GM20000 (cell line): Measurements from ENCODE around the gene CARD10.

Experiments used
- DNase-seq: peaks from one replicate; pipeline ENCODE4 v3.0.0; 2012; ENCODE audit warnings: low spot score
- TF ChIP-seq, protein P1 (sequence below): IDR thresholded peaks from 2 replicates; pipeline ENCODE4 v1.5.1; 2012; ENCODE audit warnings: mild to moderate bottlenecking, control low read depth; ENCODE audit errors: extremely low read depth, missing control alignments

The CARD10 gene

DNA sequence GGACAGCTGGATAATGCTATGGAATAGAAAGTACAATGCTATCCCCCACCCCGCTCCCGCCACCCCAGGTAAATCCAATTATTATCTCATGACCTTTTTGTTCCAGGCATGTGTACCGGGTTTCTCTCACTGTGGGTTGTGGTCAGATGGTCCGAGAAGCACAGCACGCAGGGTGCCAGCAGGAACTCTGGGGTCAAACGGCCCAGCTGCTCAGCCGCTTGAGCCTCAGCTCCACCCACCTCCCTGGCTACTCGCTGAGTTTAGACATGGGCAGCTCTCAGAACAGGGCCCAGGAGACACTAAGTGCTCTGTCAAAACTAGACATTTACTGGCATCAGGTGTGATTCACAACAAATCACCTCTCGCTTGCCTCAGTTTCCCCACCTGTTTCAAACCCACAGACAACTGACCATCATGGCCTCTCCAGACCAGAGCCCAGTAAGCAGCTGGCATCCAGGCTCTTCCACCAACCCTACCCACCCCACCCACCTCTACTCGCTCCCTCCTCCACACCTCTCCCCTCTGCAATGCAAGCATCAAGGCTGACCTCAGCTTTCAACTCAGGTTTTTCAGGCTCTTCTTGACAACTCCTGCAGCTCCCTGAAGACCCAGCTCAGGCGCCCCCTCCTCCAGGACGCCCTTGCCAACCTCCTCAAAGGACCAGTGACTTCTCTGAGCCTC lies 20.0 kb downstream of the CARD10 start:
- DNase-seq: no peak
- TF ChIP-seq, protein P1, sequence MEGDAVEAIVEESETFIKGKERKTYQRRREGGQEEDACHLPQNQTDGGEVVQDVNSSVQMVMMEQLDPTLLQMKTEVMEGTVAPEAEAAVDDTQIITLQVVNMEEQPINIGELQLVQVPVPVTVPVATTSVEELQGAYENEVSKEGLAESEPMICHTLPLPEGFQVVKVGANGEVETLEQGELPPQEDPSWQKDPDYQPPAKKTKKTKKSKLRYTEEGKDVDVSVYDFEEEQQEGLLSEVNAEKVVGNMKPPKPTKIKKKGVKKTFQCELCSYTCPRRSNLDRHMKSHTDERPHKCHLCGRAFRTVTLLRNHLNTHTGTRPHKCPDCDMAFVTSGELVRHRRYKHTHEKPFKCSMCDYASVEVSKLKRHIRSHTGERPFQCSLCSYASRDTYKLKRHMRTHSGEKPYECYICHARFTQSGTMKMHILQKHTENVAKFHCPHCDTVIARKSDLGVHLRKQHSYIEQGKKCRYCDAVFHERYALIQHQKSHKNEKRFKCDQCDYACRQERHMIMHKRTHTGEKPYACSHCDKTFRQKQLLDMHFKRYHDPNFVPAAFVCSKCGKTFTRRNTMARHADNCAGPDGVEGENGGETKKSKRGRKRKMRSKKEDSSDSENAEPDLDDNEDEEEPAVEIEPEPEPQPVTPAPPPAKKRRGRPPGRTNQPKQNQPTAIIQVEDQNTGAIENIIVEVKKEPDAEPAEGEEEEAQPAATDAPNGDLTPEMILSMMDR: no peak

DNA sequence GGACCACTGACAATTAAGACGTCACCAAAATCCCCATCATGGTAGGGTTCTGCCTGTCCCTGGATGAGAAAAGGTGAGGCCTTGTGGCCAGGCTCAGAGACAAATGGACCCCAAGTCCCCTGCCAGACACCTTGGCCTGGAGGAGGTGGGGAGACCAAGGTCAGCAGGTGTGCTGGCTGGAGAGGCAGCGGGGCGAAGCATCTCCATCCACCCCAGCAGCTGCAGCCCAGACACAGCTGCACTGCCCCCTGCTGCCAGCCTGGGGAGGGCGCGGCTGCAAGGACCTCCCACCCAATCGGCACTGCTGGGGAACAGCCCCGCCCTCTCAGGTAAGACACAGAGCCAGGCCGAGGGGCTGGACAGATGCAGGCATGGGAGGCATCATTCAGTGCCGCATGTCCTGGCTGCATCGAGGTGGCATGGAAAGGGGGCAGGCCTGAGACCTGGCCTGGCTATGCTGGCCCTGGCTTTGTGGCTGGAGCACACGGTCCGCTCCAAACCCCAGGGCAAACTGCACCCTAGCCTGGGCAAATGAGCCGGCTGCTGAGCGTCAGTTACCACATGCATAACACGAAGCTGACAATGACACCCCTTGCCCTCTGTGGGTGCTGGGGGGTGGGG lies 20.8 kb downstream of the CARD10 start:
- peak; percentile 87 for DNase-seq
- TF ChIP-seq, protein P1: peak; percentile 58

DNA sequence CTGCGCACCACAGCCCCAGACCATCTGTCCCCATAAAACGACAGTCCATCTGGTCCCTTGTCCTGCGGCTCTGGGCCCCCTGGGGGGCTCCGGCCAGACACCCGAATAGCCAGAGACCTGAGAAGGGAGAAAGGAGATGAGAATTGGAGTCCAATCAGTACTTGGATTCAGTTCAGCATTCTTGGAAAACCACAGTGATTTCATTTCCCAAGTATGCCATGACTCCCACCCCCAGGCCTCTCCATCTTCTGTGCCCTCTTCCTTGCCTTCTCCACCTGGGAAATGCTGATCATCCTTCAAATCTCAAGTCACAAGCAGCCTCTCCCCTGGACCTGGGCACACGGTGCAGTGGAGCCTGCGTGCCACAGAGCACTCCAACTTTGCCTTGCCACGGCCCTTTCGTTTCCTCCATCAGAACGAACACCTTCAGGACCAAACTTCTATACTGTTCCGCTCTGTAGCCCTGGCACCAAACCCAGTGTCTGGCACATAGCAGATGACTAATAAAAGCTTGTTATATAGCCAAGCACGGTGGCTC lies 22.1 kb downstream of the CARD10 start:
- DNase-seq: no peak
- TF ChIP-seq, protein P1: no peak

DNA sequence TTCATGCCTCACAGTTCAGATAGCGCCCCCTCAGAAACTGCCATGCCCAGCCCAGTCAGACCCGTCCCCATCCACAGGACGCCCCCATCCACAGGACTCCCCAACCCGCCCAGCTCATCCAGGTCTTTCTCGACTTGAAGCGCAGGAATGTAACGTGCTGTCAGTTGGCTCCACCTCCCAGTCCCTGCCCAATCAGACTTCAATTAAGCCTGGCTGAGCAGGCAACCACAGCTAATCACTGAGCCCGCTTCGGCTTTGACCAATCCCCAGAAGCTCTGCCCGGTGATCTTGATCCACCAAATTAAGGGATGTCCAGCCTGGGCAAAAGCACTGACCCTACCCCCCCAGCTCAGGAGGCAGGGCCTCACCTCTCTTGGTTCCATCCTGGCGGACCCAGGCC lies 22.6 kb downstream of the CARD10 start:
- no peak for DNase-seq
- TF ChIP-seq, protein P1: no peak

DNA sequence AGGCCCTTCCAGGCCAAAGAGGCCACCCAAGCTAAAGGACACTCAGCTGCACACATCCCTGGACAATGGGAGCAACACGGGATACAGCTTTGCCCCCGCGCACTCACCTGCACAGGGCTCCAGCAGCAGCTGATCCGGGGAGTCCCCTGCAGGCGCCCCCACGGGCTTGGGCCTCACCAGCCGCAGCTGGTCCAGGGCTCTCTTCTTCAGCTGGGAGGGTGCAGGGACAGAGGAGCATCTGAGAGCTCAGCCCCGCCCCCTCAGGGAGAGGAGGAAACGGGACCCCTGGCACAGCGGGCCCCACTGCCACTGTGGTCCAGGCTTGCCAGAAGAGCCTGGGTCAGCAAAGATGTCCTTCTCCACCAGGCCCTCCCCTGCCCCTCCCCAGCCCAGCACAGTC lies 25.2 kb downstream of the CARD10 start:
- TF ChIP-seq, protein P1: no peak
- DNase-seq: no peak

DNA sequence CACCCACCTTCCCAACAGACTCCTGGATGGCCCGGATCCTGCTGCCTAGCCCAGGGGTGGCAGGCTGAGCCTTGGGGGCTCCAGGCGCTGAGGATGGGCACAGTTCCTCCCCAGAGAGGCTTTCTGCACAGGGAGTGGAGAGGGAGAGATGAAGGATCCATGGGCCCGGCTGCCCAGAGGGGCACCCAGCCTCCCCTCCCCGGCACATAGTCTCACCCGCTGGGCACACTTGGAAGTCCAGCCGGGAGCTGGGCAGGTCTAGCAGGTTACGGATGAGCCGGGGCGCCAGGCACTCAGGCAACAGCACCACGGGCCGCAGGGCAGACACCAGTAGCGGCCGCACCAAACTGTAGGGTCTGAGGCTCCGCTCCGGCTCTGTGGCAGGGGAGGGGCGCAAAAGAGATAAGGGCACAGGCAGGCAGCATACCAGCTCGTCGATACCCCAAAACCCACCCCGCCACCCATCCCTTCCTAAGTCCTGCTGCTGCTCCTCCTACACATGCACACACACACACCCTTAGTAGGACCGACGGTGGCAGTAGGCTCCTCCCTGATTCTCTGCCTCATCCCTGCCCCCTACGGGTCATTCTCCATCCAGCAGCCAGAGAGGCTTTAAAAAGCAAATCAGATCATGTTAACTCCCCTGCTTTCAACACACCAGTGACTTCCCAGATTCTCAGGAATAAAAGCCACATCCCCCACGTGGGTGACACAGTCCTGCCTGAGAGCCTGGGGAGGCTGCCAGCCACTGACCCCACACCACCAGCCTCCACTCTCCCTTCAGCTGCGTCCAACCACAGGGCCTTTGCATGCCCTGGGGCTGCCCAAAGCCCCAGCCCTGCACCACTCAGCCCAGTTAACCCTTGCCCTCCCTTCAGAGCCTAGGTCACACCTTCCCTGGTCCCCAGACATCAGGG lies 26.5 kb downstream of the CARD10 start:
- TF ChIP-seq, protein P1: peak; percentile 45
- peak; percentile 75 for DNase-seq
